Keratinocyte (primary cell): ENCODE data around the gene CNFN. TPM values are rescaled to one million over a fixed set of nuclear protein-coding genes. Genes with fewer than 3 reads are reported as not detected.

Source experiments
- DNase-seq: peaks from one replicate; pipeline ENCODE4 v3.0.0-alpha.2; 2011; ENCODE audit warnings: low read depth, missing footprints, low spot score
- FAIRE-seq: peaks from 2 replicates; lab custom pipeline; 2011; peaks lifted over from hg19 to GRCh38; lab: Jason Lieb, UNC
- H2AFZ ChIP-seq: 2 replicates; pipeline ENCODE4 v1.6.0; 2012; ENCODE audit warnings: low read length, control low read depth, inconsistent platforms; ENCODE audit not compliant: control insufficient read depth
- H3K27ac ChIP-seq: 2 replicates; pipeline ENCODE4 v1.5.1; 2011; ENCODE audit warnings: low read length; ENCODE audit not compliant: control insufficient read depth, insufficient read depth
- H3K27me3 ChIP-seq: 3 replicates; pipeline ENCODE4 v1.6.0; 2011; ENCODE audit warnings: low read length; ENCODE audit not compliant: control insufficient read depth, insufficient read depth; ENCODE audit errors: extremely low read depth
- H3K36me3 ChIP-seq, 2 experiments: 2 replicates in 1 of 2; 3 replicates in 1 of 2; pipeline ENCODE4 v1.5.1; 2011; ENCODE audit warnings: low read length in 2 of 2, mild to moderate bottlenecking in 1 of 2; ENCODE audit not compliant: control insufficient read depth in 2 of 2, insufficient read depth in 2 of 2; ENCODE audit errors: extremely low read depth in 1 of 2
- H3K4me1 ChIP-seq: 3 replicates; pipeline ENCODE4 v1.5.1; 2011; ENCODE audit warnings: low read length; ENCODE audit not compliant: control insufficient read depth, insufficient read depth; ENCODE audit errors: extremely low read depth
- H3K4me2 ChIP-seq: 3 replicates; pipeline ENCODE4 v1.6.0; 2011; ENCODE audit warnings: low read depth, low read length; ENCODE audit not compliant: control insufficient read depth, insufficient read depth; ENCODE audit errors: extremely low read depth
- H3K4me3 ChIP-seq, 3 experiments: fragments of 200-600 bp in 1 of 3; sonication (generic) in 1 of 3; 2 replicates in 2 of 3; 3 replicates in 1 of 3; pipeline ENCODE4 v1.5.1; 2011 to 2016; ENCODE audit warnings: low read length in 3 of 3, mild to moderate bottlenecking in 3 of 3, control low read depth in 2 of 3, inconsistent platforms in 1 of 3, low read depth in 1 of 3, mixed read lengths in 1 of 3, mixed run types in 1 of 3, moderate library complexity in 1 of 3; ENCODE audit not compliant: control insufficient read depth in 2 of 3, insufficient read depth in 2 of 3; ENCODE audit errors: extremely low read depth in 1 of 3
- H3K79me2 ChIP-seq: 2 replicates; pipeline ENCODE4 v1.6.0; 2012; ENCODE audit warnings: low read length; ENCODE audit not compliant: control insufficient read depth, insufficient read depth
- H3K9ac ChIP-seq: 3 replicates; pipeline ENCODE4 v1.6.0; 2011; ENCODE audit warnings: low read length; ENCODE audit not compliant: control insufficient read depth, insufficient read depth; ENCODE audit errors: extremely low read depth
- H3K9me1 ChIP-seq: 3 replicates; pipeline ENCODE4 v1.6.0; 2011; ENCODE audit warnings: low read length; ENCODE audit not compliant: control insufficient read depth, insufficient read depth; ENCODE audit errors: extremely low read depth
- H3K9me3 ChIP-seq: 2 replicates; pipeline ENCODE4 v1.5.1; 2012; ENCODE audit warnings: low read depth, low read length; ENCODE audit not compliant: control insufficient read depth
- H4K20me1 ChIP-seq: 3 replicates; pipeline ENCODE4 v1.6.0; 2011; ENCODE audit warnings: low read length; ENCODE audit not compliant: control insufficient read depth, insufficient read depth; ENCODE audit errors: extremely low read depth
- CTCF ChIP-seq, 3 experiments: IDR thresholded peaks in 1 of 3; conservative IDR thresholded peaks in 1 of 3; optimal IDR thresholded peaks in 1 of 3; 2 replicates in 2 of 3; 3 replicates in 1 of 3; pipeline versions ENCODE3 to v1.5.1; 2011; ENCODE audit warnings: low read length in 3 of 3, mild to moderate bottlenecking in 3 of 3, moderate library complexity in 2 of 3, control low read depth in 1 of 3, inconsistent platforms in 1 of 3; ENCODE audit not compliant: insufficient read depth in 2 of 3; ENCODE audit errors: extremely low read depth in 1 of 3
- EZH2 ChIP-seq: IDR thresholded peaks from one replicate; pipeline ENCODE4 v1.6.1; 2012; ENCODE audit warnings: inconsistent platforms, mild to moderate bottlenecking, low read length, moderate library complexity
- dilution Hi-C: fragments of 300-500 bp; cut with MboI; formaldehyde crosslinking; loops from one replicate; pipeline ENCODE4 v1.7.0; 2020; ENCODE audit warnings: low sequenced_read_pairs; ENCODE audit not compliant: extremely low pct_ligation_motif_present
- polyA plus RNA-seq, 5 experiments: library from polyadenylated mRNA; depleted of rRNA in 3 of 5; stranded (reverse) in 3 of 5; stranded (forward) in 1 of 5; unstranded in 1 of 5; fragments of >200 nt; gene quantifications; 1 replicate in 1 of 5; 2 replicates in 3 of 5; 3 replicates in 1 of 5; pipeline versions ENCODE4 v1.2.1 to v1.2.3, GENCODE V29; 2011 to 2012; ENCODE audit warnings: missing spikeins in 2 of 5, low read depth in 1 of 5, low replicate concordance in 1 of 5

The CNFN gene
- polyA plus RNA-seq, 1 donor (not counting 4 experiments of a cell fraction or from before 2014, with no cell fraction given) = 3.0 TPM

DNA sequence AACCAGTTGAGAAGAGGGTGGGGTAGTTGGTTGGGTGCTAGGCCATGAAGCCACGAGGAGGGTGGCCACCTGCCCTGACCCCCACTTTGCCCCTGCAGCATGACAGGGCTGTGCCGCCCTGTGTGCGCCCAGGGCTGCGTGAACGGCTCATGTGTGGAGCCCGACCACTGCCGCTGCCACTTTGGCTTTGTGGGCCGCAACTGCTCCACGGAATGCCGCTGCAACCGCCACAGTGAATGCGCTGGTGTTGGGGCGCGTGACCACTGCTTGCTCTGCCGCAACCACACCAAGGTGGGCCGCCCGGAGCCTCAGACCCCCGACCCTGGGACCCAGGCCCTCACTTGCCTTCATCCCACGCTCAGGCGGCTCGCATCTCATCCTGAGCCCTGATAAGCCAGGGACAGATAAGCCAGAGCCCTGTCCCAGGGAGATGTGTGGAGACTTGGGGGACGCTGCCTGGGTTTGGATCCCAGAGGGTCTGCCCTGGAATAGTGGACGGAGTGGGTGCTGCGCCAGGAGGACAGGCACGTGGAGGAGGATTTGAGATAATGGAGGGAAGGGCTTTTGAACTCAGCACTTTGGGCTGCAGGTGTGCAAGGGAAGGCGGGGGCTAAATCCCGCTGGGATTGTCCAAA is 20.5 kb downstream of the CNFN start:
- DNase-seq = no peak
- no peaks in the 10 kb centered on the region for H4K20me1 ChIP-seq
- no peak overlapping the region for H2AFZ ChIP-seq
- no peak for TF ChIP-seq CTCF (optimal IDR thresholded peaks at IDR 0.05 in 1 of 3, IDR thresholded peaks at IDR 0.05 in 1 of 3, conservative IDR thresholded peaks at IDR 0.05 in 1 of 3; ENCODE audit: extremely low read depth in 1 of 3, insufficient read depth in 2 of 3, low read length in 3 of 3)
- no peak for FAIRE-seq
- H3K27me3 ChIP-seq = no peaks in the 10 kb centered on the region
- no peaks in the 10 kb centered on the region for H3K79me2 ChIP-seq
- H3K36me3 ChIP-seq = peaks cover 0 to 5% of the 10 kb centered on the region in 2 experiments
- H3K9me1 ChIP-seq = no peaks in the 10 kb centered on the region
- H3K4me2 ChIP-seq = no peak overlapping the region
- H3K27ac ChIP-seq = no peak overlapping the region
- no peaks in the 10 kb centered on the region for H3K9me3 ChIP-seq
- H3K4me3 ChIP-seq = no peak overlapping the region
- no peak overlapping the region for H3K9ac ChIP-seq
- dilution Hi-C loops = no loop called here
- H3K4me1 ChIP-seq = no peaks in the 10 kb centered on the region

DNA sequence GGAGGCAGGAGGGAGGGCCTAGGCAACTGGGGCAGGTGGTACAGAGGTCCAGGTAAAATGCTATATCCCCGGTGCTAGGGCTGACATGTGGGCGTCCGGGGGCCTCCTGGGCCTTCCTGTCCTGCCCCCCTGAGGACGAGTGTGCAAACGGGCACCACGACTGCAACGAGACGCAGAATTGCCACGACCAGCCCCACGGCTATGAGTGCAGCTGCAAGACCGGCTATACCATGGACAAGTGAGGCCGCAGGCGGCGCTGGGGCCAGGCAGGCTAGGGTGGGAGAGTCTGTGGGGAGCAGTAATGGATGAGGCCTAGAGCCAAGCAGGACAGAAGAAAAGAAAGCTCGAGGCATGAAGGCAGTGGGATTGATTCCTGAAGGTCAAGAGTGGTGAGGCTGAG is 21.3 kb downstream of the CNFN start:
- Histone ChIP-seq H3K9ac (no peak overlapping the region), H2AFZ (no peak overlapping the region), H3K9me1 (no peaks in the 10 kb centered on the region), H3K79me2 (no peaks in the 10 kb centered on the region), H3K36me3 (peaks cover 0 to 5% of the 10 kb centered on the region in 2 experiments), H4K20me1 (no peaks in the 10 kb centered on the region), H3K27ac (no peak overlapping the region), H3K4me1 (no peaks in the 10 kb centered on the region), H3K27me3 (no peaks in the 10 kb centered on the region), H3K4me3 (no peak overlapping the region), H3K4me2 (no peak overlapping the region), H3K9me3 (no peaks in the 10 kb centered on the region)
- dilution Hi-C loops = no loop called here
- TF ChIP-seq CTCF (optimal IDR thresholded peaks at IDR 0.05 in 1 of 3, IDR thresholded peaks at IDR 0.05 in 1 of 3, conservative IDR thresholded peaks at IDR 0.05 in 1 of 3; ENCODE audit: extremely low read depth in 1 of 3, insufficient read depth in 2 of 3, low read length in 3 of 3) (no peak), EZH2 (no peak)
- FAIRE-seq = no peak
- DNase-seq = no peak
